ENCODE measurements around the gene TMEM208.

TMEM208 gene

DNA sequence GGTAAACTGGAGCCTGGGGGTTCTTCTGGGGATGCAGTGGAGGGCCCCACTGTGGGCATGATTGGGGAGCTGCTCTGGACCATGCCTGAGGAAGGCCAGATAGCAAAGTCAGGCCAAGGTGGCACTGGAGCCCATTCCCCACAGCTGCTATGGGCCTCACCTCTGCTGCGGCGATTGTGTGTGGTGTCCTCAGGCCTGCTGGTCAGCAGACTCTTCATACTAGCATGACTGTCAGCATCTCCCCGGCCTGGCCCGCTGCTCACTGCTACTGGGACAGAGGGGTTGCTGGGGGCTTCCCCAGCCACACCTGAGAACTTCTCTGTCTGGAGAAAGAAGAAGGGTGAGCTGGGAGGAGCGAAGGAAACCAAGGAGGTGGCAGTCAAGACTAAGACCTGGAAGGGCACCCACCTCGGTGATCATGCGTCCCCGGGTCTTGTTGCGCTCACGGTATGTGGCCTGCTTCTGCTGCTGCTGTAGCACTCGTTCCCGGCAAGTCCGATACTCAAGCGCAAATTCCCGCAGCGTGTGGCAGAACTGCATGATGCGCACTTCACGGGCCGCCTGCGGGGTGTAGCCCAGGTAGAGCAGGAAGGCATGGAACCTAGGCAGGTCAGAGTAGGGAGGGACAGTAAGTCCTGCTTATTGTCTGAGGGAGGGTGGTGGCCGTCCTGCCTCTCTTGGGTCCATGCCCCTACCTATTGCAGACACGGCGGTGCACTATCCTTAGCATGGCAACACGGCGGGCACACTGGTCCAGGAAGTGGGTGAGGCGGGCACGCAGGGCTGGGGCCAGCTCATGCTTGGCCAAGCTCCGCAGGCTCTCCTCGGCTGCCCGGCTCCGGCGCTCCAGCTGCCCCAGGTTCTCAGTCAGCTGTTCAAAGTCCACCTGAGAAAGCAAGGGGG, 3.2 kb downstream of the TMEM208 start:
- H3K4me3 ChIP-seq (ENCODE audit: low read depth, low read length), result no peak overlapping the region

DNA sequence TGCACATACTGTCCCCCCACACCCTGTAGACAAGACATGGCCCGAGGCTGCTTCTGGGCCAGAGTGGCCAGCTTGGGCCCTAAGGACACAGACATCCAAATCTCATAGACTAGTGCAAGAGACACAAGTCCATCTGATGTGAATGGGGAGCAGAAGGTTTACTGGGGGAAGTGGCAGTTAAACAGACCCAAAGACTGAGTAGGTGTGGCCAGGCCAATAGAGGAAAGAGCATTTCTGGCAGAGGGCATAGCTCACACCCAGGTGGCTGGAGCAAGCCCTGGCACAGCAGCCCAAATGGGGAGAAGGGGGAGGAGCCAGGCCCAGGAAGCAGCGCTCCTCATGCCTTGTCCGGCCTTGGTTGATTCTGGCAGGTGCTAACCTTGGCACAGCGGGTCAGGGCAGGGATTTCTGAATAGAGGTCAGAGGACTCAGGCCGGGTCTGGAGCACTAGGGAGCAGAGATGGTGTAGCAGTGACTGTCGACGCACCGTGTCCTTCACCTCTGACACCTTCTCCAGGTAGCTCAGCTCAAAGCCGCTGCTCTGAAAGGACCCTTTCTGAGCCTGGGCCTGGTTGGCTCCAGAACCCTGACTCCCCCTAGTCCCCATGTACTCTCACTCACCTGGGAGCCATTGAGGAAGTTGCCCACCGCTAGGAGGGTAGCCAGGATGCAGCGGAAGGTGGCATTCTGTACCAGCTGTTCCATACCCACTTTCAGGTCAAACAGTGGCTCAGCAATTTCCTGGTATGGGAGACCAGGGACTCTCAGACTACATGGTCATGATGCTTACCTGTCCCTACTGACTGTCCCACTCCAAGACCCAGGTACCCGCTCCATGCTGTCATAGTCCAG, 4.1 kb downstream of the TMEM208 start:
- DNase-seq (ENCODE audit: low read depth), result no peak
- TF ChIP-seq, protein P1, sequence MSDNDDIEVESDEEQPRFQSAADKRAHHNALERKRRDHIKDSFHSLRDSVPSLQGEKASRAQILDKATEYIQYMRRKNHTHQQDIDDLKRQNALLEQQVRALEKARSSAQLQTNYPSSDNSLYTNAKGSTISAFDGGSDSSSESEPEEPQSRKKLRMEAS (IDR thresholded peaks at IDR 0.05; ENCODE audit: low read depth, low read length), result no peak
- TF ChIP-seq, protein P2, sequence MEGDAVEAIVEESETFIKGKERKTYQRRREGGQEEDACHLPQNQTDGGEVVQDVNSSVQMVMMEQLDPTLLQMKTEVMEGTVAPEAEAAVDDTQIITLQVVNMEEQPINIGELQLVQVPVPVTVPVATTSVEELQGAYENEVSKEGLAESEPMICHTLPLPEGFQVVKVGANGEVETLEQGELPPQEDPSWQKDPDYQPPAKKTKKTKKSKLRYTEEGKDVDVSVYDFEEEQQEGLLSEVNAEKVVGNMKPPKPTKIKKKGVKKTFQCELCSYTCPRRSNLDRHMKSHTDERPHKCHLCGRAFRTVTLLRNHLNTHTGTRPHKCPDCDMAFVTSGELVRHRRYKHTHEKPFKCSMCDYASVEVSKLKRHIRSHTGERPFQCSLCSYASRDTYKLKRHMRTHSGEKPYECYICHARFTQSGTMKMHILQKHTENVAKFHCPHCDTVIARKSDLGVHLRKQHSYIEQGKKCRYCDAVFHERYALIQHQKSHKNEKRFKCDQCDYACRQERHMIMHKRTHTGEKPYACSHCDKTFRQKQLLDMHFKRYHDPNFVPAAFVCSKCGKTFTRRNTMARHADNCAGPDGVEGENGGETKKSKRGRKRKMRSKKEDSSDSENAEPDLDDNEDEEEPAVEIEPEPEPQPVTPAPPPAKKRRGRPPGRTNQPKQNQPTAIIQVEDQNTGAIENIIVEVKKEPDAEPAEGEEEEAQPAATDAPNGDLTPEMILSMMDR (IDR thresholded peaks at IDR 0.05; ENCODE audit: low read depth, low read length), result no peak
- TF ChIP-seq MYC (IDR thresholded peaks at IDR 0.05; ENCODE audit: low read depth, low read length) (no peak), POLR2A (IDR thresholded peaks at IDR 0.05; ENCODE audit: extremely low read depth, insufficient read length) (no peak)
- no peak overlapping the region for H3K4me3 ChIP-seq (ENCODE audit: low read depth, low read length)

More for the DNA sequence above, 3.2 kb downstream of the TMEM208 start:
- TF ChIP-seq POLR2A (IDR thresholded peaks at IDR 0.05; ENCODE audit: extremely low read depth, insufficient read length), result no peak
- no peak for TF ChIP-seq MYC (IDR thresholded peaks at IDR 0.05; ENCODE audit: low read depth, low read length)
- TF ChIP-seq, protein P1 (IDR thresholded peaks at IDR 0.05; ENCODE audit: low read depth, low read length), result no peak
- TF ChIP-seq, protein P2 (IDR thresholded peaks at IDR 0.05; ENCODE audit: low read depth, low read length), result no peak
- DNase-seq (ENCODE audit: low read depth), result no peak

DNA sequence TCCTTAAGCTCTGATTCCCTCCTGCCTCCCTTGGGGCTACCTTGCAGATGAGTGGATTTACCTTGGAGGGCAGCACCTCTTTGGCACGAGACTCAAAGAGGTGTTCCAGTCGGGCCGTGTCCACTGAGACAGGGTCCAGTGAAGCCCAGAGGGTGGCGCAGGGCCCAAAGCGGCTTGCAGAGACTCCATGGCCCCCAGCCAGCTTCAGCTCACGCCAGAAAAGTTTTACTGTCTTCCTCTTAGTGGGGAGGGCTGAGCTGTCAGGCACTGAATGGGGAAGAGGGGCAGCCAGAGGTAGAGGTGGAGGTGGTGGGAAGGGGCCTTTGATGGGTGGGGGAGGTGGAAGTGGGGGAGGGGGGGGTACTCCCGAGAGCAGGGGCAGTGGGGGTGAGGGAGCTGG, 6.7 kb downstream of the TMEM208 start:
- TF ChIP-seq POLR2A (IDR thresholded peaks at IDR 0.05; ENCODE audit: extremely low read depth, insufficient read length) (no peak), MYC (IDR thresholded peaks at IDR 0.05; ENCODE audit: low read depth, low read length) (no peak)
- TF ChIP-seq, protein P2 (IDR thresholded peaks at IDR 0.05; ENCODE audit: low read depth, low read length), result no peak
- TF ChIP-seq, protein P1 (IDR thresholded peaks at IDR 0.05; ENCODE audit: low read depth, low read length), result no peak
- DNase-seq (ENCODE audit: low read depth), result no peak
- no peak overlapping the region for H3K4me3 ChIP-seq (ENCODE audit: low read depth, low read length)

DNA sequence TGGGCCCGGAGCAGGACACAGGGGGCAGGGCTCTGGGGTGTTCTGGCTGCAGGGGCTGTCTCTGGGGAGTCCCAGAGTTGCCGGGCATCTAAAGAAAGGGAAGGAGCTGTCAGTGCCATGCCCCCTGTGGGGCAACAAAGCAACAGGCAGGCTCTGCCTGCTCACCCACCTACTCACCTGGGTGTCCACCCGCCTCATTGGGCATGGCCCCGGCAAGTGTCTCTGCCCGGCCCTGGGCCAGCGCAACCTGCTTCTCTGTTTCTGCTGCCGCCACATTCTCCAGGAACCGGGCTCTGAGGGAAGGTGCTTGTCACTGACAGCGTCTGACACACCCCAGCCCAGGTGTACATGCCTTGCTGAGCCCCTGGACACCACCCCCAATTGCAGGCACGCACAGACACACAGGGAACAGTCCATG, 7.3 kb downstream of the TMEM208 start:
- H3K4me3 ChIP-seq (ENCODE audit: low read depth, low read length), result no peak overlapping the region
- DNase-seq (ENCODE audit: low read depth), result no peak
- TF ChIP-seq POLR2A (IDR thresholded peaks at IDR 0.05; ENCODE audit: extremely low read depth, insufficient read length) (no peak), MYC (IDR thresholded peaks at IDR 0.05; ENCODE audit: low read depth, low read length) (no peak)
- TF ChIP-seq, protein P1 (IDR thresholded peaks at IDR 0.05; ENCODE audit: low read depth, low read length), result no peak
- TF ChIP-seq, protein P2 (IDR thresholded peaks at IDR 0.05; ENCODE audit: low read depth, low read length), result no peak

DNA sequence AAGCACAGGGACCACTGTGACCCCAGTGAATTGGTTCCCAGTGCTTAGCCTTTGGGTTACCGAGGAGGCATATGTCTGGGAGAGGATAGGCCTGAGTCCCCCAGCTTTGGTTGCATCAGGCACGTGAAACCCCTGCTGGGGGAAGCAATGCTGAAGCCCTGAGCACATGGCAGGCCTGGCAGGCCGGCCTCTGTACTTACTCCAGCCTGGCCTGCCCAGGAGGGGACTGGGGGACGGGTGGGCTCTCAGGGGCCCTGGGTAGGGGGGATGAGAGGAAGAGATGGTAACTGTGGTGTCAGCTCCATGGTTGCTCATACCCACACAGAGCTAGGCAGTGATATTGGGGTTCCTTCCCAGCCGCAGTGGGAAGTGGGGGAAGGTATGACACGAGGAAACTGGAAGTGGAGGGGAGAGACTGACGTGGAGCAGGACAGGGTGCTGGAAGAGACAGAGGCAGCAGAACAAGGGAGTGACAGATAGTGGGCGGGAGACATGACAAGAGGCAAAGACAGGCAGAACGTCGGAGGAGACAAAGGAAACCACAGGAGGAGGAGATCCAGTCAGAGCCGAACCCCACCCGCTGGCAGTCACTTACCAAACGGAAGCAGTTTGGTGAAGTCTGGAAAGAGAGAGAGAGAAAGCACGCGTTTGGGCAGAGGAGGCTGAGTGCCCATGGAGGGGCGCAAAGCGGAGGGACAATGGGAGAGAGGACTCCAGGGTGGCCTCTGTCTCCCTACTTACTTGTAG, 9.1 kb downstream of the TMEM208 start:
- DNase-seq (ENCODE audit: low read depth), result no peak
- TF ChIP-seq, protein P2 (IDR thresholded peaks at IDR 0.05; ENCODE audit: low read depth, low read length), result no peak
- TF ChIP-seq POLR2A (IDR thresholded peaks at IDR 0.05; ENCODE audit: extremely low read depth, insufficient read length) (no peak), MYC (IDR thresholded peaks at IDR 0.05; ENCODE audit: low read depth, low read length) (no peak)
- TF ChIP-seq, protein P1 (IDR thresholded peaks at IDR 0.05; ENCODE audit: low read depth, low read length), result no peak
- H3K4me3 ChIP-seq (ENCODE audit: low read depth, low read length), result no peak overlapping the region
